ENCODE results near the gene DPF3.

DPF3 gene

DNA sequence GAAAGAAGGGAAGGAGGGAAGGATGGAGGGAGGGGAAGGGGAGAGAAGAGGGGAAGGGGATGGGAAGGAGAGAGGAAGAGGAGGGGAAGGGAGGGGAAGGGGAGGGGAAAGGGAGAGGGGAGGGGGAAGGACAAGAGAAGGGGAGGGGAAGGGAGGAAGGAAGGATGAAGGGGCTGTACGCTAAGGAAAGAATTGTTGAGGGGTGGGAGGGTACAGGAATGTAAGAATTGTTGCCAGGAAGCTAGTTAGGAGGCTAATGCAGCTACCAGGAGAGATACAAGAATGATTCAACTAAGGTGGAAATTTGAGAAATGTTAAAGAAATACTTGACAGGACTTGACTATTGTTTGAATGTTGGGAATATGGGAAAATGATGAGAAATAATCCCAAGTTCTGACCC, 261.2 kb downstream of the DPF3 start:
- no peak for DNase-seq

DNA sequence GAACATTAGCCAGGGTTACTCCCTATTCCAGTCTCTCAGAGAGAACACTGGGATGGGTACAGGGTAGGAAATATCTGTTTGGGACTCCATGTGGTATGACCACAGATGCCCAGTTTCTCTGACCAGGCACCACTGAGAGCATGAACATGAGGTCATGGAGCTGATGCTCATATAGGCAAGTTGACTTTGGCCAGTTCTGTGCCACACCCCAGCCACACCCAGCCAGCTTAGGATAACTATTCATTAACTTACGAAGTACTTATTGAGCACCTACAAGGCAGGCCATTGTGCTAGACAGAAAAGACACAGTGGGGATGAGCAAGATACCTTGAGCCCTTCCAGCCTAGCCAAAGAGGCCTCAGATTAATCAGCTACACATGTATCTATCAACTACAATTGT, 262.5 kb downstream of the DPF3 start:
- no peak for DNase-seq

DNA sequence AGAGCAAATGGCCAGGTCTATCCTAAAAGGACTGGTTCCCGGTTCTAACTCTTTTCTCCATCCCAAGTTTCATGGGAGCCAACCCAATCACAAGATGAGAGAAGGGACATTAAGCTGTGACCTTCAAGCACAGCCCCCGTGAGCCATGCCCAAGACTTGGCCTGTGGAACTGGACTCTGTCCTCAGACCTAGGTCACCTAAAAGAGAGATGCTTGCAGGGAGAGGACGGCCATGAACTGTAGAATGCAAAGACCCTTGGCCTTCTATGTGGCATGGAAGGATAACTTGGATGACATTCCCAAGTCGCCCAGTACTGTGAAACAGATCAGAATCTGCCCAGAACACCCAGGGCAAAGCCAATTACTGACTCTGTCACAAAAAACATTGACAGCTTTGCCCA, 263.5 kb downstream of the DPF3 start:
- no peak for DNase-seq

DNA sequence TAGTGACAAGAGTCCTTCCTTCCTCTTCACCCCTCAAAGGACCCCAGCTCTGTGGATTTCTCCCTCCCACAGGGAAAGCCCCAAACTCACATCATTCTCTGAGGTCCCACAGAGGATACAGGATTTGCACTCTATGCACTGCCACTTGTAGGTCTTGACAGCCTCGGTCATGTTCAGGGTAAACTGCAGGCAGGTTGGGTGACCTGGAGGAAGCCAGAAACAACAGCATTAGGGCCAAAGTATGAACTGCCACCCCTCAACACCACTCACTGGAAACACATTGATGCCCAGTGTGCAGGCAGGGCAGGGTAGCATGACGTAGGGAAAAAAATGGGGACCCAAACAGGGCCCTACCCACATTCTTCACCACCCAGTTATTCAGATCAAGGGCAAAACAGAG, 264.4 kb downstream of the DPF3 start:
- no peak for DNase-seq

DNA sequence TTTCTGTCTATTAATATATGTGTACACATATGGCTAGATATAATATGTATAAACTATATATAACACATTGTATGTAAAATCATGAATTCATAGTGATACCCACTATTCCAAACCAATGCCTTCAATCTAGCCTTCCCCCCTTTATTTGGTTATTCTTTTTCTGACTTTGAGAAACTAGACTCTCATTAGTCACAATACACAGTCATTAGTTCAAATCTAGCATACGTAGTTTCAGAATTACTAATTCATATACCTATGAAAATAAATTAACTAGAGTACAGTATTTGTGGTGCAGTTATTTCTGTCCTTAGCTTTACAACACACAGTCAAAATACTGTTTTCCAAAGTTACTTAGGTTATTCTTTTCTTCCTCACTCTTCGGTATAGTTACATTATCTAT, 268.2 kb downstream of the DPF3 start:
- no peak for DNase-seq

DNA sequence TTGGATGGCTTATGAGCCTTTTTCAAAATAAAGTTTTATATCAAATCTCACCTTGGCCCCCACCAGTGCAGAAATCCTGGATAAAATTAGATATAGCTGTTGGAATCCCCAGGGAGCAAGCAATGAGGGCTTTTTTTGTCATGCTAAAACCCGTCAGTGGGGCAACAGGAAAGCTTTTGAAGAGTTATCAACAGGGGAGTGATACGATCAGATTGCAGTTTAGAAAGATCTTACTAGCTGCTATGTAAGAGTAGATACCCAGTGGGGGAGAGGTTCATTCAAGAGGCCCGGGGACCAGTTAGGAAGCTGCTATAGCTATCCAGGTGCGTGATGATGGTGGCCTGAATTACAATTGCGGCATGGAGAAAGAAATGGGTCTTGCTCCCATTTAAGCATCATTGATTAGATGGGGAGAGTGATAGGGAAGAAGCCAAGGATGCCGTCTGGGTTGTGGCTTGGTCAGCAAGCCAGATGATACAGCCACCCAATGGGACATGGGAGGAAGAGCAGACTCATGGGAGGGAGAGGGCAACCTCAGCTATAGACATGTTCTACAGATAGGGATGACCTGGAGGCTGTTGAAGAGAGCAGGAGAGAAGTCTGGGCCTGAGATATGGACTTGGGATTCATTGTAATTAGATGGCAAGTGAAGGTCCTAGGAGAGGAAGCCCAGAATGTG, 272.4 kb downstream of the DPF3 start:
- DNase-seq: no peak

DNA sequence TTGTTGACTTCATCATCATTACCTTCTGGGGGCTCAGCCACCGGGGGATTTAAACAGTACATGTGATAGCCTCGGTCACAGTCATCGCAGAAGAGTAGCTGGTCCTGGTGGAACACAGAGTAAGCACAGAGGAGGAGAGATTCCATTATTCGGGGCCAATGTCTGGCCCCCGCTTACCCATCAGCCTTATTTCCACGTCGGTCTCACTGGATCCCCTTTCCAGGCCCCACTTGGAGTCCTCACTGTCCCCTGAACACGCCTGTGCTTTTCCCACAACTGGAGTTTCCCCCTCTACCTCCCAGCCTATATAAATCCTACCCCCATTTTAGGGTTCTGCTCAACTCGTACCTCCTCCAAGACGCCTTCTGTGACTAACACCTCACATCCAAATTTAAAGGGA, 274.0 kb downstream of the DPF3 start:
- DNase-seq: no peak

DNA sequence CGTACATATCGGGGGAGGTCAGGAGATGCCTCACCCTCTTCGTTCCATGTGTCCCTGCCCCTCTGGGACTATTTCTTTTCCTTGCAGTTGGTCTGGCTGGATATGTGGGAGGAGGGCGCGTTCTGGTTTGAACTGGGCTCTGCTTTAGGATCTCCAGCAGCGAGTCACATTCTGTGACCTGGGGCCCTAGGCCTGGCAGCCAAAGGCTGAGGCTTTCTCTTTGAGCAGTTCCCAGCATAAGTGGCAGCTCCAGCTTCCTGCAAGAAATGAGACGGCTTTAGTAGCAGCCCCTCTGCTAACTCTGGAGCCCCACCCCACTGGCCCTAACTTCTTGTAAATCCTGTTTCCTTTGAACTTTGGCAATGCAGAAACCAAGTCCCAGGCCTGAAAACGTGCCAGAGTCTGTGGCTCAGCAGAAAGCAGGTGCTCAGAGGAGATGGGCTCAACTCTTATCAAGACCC, 274.8 kb downstream of the DPF3 start:
- no peak for DNase-seq

DNA sequence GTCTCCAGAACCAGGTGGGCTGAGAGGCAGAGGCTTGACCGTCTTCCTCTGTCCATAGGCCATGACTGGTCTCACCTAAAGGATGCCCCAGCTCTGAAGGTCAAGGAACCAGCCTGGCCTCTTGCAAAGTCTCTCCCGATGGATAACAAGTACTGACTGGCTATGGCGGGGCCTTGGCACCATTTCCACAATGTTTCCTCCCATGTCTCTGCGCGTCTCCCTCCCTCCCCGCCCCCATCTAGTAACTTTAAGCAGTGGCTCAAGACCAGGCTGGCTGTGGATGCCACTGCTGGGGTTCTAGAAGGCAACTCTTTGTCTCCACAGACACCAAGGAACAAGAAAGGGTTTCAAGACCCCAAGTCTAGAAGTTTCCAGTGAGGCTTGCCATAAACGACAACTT, 275.5 kb downstream of the DPF3 start:
- no peak for DNase-seq

DNA sequence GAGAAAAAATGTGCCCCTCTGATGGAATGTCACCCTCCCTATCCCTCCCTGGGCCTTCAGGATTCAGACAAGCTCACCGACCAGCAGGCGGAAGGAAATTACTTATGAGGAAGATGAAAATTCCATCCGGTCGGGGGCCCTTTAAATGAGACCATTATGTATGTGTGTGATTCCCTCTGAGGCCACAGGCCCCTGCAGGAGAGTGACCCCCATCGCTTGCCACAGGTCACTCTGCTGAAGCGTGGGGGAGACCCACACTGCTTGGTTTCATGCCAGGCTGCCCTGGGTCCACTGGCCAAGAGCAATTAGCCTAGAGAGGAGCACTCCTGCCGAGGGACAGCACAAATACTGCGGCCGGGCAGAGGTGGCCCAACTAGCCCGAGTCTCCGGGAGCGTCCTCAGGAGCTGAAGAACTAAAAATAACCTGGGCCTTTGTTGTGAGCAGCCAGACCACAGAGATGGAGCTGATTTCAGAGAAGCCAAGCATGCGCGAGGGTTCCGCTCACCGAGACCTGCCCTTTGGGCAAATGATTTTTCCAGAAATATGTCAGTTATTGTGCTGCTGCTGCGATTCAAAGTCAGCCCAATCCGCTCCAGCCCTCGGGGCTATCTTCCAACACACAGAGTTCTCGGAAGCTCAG, 276.4 kb downstream of the DPF3 start:
- no peak for DNase-seq

DNA sequence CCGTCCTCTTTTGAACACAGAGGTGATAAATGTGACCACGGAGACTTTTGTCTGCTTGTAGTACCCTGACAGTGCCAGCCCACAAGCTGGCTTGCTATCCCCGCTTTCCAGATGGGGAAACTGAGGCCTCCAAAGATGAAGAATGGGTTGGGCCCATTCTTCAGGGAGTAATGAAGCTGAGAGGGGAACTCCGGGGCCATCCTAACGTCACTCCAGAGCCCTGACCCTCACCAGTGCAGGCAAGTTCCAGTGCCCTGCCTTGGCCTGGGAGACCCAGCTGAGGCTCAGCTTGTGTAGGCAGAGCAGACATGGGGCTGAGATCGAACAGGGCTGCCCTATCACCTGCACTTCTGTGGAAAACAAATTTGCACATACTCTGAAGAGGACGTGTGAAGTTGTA, 277.1 kb downstream of the DPF3 start:
- no peak for DNase-seq

DNA sequence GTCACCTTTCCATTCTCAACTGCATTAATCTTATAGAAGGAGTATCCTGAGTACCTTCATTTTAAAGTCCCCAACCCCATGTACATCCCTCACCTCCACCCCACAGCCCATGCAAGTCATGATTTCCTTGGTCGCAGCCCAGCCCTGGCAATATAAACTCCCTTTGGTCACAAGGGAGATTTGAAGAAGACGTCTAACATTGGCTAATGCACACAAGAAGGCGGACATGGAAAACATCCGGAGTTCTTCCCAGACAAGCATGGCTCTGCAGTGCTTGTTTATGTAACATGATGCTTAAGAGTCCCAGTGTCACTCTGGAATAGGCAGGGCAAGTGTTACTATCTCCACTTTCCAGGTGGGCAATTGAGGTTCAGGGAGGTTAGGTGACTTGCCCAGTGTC, 277.6 kb downstream of the DPF3 start:
- DNase-seq: no peak

DNA sequence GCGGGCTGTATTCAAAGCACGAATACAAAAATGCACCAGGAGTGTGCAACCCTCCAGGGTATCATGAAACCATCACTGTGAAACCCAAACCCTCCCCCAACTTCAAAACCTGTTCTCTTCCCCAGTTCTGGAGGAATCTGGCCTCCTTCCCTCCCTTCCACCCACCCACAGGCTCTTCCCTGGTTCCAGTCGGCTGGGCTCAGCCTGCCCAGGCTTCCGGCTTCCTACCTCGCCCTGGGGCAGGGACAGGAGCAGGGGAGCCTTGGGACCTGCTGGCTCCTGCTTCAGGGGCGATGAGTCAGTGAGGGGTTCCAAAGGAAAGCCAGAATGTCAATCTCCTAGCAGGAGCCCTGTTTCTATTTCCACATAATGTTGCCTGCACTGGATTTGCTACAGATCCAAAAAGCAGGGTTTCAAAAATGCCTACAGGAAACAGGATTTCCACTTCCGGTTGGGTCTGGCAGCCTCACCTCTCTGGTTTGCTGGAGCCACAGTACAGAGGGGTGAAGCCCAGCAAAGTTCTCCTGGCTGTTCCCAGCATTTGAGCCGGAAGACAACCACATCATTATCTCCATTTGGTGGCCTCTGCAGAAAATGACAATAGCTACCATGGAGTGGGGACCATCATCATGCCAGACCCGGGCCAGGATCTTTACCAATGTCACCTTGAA, 278.3 kb downstream of the DPF3 start:
- DNase-seq: no peak

DNA sequence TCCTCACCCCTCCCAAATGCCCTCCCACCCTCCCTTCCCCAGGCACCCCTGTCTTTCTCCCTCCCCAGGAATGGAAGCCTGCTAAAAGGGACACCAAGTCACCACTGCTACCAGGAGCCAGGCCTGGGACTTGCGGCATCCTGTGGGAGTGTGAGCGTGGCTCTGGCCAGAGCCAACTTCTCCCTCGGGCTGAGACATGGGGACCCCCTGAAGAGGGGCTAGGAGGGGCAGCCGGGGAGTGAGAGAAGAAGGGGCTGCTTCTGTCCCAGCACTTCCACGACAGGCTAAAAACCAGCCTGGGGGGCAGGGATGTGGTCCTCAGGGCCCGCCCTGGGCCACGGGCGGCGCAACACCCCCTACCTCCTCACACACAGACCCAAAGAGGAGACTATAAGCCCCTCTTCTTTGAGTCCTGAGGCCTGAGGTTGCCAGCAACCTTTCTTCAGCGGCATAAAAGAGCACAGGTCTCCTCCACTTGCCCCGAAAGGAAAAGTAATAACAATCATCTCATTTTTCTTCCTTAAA, 278.9 kb downstream of the DPF3 start:
- no peak for DNase-seq

DNA sequence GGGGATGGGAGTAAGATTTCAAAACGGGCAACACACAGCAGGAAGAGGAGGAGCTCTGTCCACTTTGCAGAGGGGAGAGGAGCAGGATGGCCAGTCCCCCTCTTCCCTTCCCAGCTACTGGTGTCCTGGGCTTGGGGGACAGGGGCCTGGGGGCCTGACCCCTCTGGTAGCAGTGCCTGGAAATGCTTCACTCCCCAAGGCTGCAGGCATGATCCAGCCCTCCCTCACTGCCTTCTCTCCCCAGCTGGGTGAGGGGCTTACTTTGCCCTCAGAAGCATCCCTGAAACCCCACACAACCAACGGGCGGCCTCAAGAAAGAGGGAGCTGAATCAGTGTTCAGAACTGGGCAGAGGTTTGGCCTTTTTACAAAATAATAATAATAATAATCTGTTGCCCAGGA, 279.5 kb downstream of the DPF3 start:
- DNase-seq: no peak

DNA sequence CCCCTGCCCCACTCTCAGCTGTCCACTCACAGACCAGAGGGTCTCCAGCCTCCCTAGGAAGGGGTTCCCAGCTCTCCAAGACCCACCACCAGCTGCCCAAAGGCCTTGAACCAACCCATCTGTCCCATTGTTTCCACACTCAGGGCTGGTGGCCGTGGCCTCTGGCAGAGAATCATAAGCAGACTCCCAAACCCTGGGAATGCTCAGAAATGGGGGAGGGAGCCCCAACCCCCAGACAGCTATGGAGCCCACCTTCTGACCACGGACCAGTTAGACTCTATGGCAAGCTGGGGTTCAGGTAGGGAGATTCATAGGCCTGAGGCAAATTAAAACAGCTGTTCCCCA, 280.0 kb downstream of the DPF3 start:
- no peak for DNase-seq

DNA sequence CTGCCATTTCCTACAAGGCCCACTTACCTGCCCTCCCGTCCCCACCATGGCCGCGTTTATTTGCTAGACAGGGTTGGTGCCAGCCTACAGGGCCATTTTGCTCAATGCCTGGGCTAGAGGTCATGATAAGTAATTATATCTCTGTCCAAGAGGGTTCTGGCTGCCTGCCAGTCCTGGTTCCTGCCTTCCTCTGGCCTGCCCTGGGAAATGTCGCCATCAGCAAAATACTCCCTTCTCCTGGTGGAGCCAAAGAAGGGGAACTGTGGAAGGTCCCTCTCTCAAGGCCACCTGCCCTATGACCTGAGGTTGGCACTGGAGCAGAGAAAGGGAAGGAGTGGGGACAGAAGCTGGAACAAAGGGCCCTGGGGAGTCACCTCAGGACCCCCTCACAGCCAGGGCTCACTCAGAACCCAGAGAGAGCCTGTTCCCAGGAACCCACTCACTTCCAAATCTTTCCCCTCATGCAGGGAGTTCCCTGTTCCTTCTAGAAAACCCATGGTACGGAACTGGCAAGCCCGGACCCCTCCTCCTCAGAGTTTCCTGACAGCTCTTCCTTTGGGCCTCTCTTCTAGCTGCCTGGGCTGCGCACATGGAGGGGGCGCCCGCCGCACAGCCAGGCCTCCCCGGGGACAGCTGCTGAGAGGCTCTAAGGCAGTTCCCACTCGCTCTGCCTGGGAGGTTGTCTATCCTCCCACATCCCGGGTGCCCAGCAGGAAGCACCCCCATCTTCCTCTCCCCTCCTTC, 280.5 kb downstream of the DPF3 start:
- DNase-seq: no peak

DNA sequence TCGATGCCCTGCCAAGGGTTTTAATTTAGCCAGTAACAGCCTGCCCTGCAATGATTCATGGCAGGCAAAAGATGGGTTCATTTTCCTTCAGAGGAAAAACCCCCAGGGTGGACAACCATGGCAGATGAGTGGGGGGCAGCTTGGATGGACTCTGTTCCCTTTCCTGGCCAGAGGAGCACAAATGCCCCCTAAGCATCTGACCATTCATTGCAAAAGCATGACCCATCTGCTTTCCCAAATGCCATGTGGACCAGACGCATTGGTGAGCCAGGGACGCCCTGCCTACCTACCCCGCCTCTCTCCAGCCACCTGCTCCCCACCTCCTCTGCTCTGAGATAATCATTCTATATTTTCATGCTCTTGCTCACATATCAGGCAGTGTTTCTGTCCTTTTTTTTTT, 281.9 kb downstream of the DPF3 start:
- DNase-seq: no peak

DNA sequence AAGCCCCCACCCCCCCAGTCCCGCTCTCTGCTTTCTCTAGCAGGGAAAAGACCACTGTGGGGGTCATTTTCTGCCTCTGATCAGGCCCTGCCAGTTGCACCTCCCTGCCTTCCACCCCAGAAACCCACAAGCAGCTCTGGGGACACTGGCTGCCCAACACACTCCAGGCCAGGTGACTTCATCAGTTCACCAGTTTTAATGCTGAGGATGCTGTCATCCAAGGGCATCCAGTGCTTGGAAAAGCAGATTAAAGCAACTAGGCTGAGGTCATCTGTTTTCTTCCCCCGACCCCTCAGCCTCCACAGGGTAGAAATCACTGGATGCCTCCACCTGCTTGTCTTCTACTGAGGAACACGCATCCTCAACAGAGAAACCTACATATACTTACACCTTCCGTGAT, 282.4 kb downstream of the DPF3 start:
- DNase-seq: no peak

DNA sequence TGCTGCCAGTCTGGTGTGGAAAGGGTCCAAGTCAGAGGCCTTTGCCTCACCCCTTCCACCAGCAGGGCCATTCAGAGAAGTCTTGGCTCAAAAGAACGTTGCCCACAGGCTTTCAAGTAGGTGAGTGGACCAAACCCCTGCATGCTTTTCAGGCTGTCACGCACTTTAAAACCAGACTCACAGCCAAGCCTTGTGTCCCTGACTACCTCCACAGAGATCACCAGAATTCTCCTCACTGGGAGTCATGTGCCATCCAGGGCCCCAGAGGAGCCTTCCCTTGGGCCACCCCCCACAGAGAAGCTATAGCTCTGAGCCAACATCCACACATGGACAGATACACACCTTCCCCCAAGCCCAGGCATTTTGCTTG, 283.1 kb downstream of the DPF3 start:
- DNase-seq: no peak

DNA sequence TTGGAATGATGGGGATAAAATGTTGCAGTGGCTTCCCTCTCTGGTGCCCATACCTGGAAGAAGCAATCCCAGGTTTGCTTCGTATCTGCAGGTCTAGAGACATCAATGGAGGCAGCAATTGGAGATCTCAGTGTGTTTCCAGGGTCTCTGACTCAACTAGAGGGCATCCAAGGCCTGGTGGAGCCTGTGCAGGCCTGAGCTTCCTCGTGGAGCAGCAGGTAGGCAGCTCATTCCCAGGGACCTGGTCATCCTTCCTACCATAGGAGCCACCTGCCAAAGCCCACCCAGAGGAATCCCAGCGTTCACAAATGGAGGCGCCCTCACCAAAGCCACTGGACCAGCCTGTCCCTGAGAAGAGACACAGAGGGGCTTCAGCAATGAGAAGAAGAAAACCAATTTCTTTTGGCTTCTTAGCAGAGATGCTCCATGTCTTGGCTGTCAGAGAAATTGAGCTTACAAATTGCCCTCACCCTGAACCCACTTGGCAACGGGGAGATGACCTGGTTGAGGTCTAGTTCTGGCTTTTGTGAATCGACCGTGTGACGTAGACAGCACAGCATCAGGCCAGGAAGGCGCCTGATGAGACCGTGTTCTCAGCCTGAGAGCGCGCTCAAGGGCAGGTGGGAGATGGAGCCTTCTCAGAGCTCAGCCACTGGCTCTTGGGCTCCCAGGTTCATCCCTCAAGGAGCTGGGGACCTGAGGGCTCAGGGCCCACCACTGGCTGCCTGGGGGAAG, 283.6 kb downstream of the DPF3 start:
- no peak for DNase-seq

DNA sequence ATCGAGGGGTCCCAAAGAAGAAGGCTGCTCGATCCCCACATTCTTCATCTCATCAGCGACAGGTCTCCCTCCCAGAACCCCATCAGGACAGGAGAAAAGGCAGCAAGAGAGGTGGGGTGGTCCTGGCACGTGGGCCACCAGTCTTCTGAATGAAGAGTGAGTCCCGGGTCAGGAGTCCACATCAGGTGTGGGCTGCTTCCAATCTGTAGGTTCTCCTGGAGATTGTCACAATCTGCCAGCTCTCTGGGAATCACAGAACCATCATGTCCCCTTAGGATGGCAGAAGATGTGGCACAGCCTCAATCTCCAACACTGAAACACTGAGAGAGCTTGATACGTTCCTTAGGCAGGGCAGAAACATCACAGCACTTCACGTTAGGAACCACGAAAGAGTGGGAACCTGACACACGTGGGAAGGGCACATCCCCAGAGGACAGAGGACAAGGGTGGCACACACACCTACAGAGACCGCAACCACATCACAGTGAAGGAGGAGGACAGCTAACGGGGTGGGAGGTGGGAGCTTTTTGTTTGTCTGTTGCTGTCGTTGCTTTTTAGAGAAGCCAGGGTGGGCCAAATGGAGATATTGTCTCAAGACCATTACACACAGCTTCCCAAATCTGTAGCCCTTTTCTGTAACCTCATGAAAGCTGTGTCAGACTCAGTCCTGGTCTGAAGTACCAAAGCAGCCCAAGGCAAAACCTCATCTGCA, 284.5 kb downstream of the DPF3 start:
- no peak for DNase-seq

Data from OCI-M1 (cell line).